Activated naive CD8-positive, alpha-beta T cell treated with anti-CD3 and anti-CD28 coated beads, Interleukin-2, amount 10 ng/mL, durations not matched to agents 7 days and 5 days (primary cell): Measurements from ENCODE around the gene FRY. TPM values are rescaled to one million over a fixed set of nuclear protein-coding genes. Genes with fewer than 3 reads are reported as not detected.

Experiments used
- ATAC-seq: fragments of 150-1000 bp; cut with Tn5 transposase; one replicate; pipeline ENCODE4 v1.10.0; 2021; ENCODE audit warnings: low read depth, moderate library complexity
- POLR2A ChIA-PET: fragments of 350-600 bp; sonication (Branson Sonifier 250); formaldehyde crosslinking; loops from one replicate; lab custom pipeline; 2021; ENCODE audit warnings: antibody characterized with exemption; lab: Charles Lee
- DNase-seq: peaks from one replicate; pipeline ENCODE4 v3.0.0; 2021
- H3K27ac Mint-ChIP-seq: one replicate; pipeline ENCODE4 v1.8.0; 2022; ENCODE audit warnings: mild to moderate bottlenecking, mixed read lengths
- H3K27me3 Mint-ChIP-seq: one replicate; pipeline ENCODE4 v1.8.0; 2022; ENCODE audit warnings: mild to moderate bottlenecking, moderate library complexity, mixed read lengths
- H3K36me3 Mint-ChIP-seq: one replicate; pipeline ENCODE4 v1.8.0; 2021; ENCODE audit warnings: mild to moderate bottlenecking, mixed read lengths
- H3K4me1 Mint-ChIP-seq: one replicate; pipeline ENCODE4 v1.8.0; 2021; ENCODE audit warnings: mixed read lengths
- H3K4me3 Mint-ChIP-seq: one replicate; pipeline ENCODE4 v1.8.0; 2022; ENCODE audit warnings: mild to moderate bottlenecking, moderate library complexity, mixed read lengths
- H3K9me3 Mint-ChIP-seq: one replicate; pipeline ENCODE4 v1.8.0; 2021; ENCODE audit warnings: mixed read lengths
- total RNA-seq, 2 experiments: library from RNA; stranded (reverse); gene quantifications; one replicate each; pipeline ENCODE4 v1.2.3, GENCODE V29; 2021

FRY gene
- total RNA-seq, 2 experiments from 2014 or later = 1.4 to 3.2 TPM

- peaks cover 2% of the 10 kb centered on the region for H3K9me3 Mint-ChIP-seq
Observed at GRCh38 chr13:32038343-32038742, 6.8 kb downstream of the FRY start.

GRCh38 chr13:32039056-32039455 is 7.5 kb downstream of the FRY start:
- Mint-ChIP-seq H3K27me3 (peaks cover 6% of the 10 kb centered on the region), H3K9me3 (peaks cover 2% of the 10 kb centered on the region), H3K4me3 (no peak overlapping the region), H3K4me1 (peaks cover 17% of the 10 kb centered on the region), H3K27ac (no peak overlapping the region), H3K36me3 (peaks cover 4% of the 10 kb centered on the region)
- POLR2A ChIA-PET = no interaction called here
- no peak for ATAC-seq
- no peak for DNase-seq

More at GRCh38 chr13:32038343-32038742, 6.8 kb downstream of the FRY start:
- POLR2A ChIA-PET = no interaction called here
- ATAC-seq (no peak), DNase-seq (no peak)
- Mint-ChIP-seq H3K27ac (no peak overlapping the region), H3K4me1 (peaks cover 20% of the 10 kb centered on the region), H3K27me3 (peaks cover 12% of the 10 kb centered on the region), H3K4me3 (no peak overlapping the region), H3K36me3 (peaks cover 4% of the 10 kb centered on the region)

- Mint-ChIP-seq H3K27ac (no peak overlapping the region), H3K36me3 (peaks cover 4% of the 10 kb centered on the region), H3K4me3 (no peak overlapping the region), H3K9me3 (peaks cover 2% of the 10 kb centered on the region), H3K27me3 (peaks cover 4% of the 10 kb centered on the region), H3K4me1 (peaks cover 17% of the 10 kb centered on the region)
- POLR2A ChIA-PET = no interaction called here
- no peak for ATAC-seq
- DNase-seq = no peak
Observed at GRCh38 chr13:32039528-32039927, 8.0 kb downstream of the FRY start.

- H3K9me3 Mint-ChIP-seq = peaks cover 4% of the 10 kb centered on the region
- peaks cover 18% of the 10 kb centered on the region for H3K4me1 Mint-ChIP-seq
- no peak overlapping the region for H3K27ac Mint-ChIP-seq
- H3K27me3 Mint-ChIP-seq = no peaks in the 10 kb centered on the region
- ATAC-seq (no peak), DNase-seq (no peak)
- H3K36me3 Mint-ChIP-seq = peaks cover 4% of the 10 kb centered on the region
- POLR2A ChIA-PET = no interaction called here
- no peak overlapping the region for H3K4me3 Mint-ChIP-seq
Observed at GRCh38 chr13:32040052-32040642, 8.6 kb downstream of the FRY start.

- Mint-ChIP-seq H3K4me1 (peaks cover 22% of the 10 kb centered on the region), H3K36me3 (peaks cover 4% of the 10 kb centered on the region)
- no peak for ATAC-seq
Observed at GRCh38 chr13:32040689-32041088, 9.1 kb downstream of the FRY start.

GRCh38 chr13:32041429-32041828 is 9.9 kb downstream of the FRY start:
- H3K9me3 Mint-ChIP-seq = peaks cover 6% of the 10 kb centered on the region
- H3K27me3 Mint-ChIP-seq = no peaks in the 10 kb centered on the region
- H3K36me3 Mint-ChIP-seq = peaks cover 4% of the 10 kb centered on the region
- no peak overlapping the region for H3K4me3 Mint-ChIP-seq
- DNase-seq = no peak
- no peak for ATAC-seq
- H3K27ac Mint-ChIP-seq = no peak overlapping the region
- peaks cover 26% of the 10 kb centered on the region for H3K4me1 Mint-ChIP-seq
- POLR2A ChIA-PET = no interaction called here

More at GRCh38 chr13:32040689-32041088, 9.1 kb downstream of the FRY start:
- DNase-seq = no peak
- Mint-ChIP-seq H3K9me3 (peaks cover 6% of the 10 kb centered on the region), H3K27me3 (no peaks in the 10 kb centered on the region), H3K4me3 (no peak overlapping the region), H3K27ac (no peak overlapping the region)
- POLR2A ChIA-PET = no interaction called here

- H3K27me3 Mint-ChIP-seq = no peaks in the 10 kb centered on the region
- no peak overlapping the region for H3K4me3 Mint-ChIP-seq
- H3K4me1 Mint-ChIP-seq = peaks cover 25% of the 10 kb centered on the region
- H3K36me3 Mint-ChIP-seq = peaks cover 4% of the 10 kb centered on the region
- no peak overlapping the region for H3K27ac Mint-ChIP-seq
- DNase-seq = no peak
- peaks cover 6% of the 10 kb centered on the region for H3K9me3 Mint-ChIP-seq
- POLR2A ChIA-PET = no interaction called here
- no peak for ATAC-seq
Observed at GRCh38 chr13:32042551-32042950, 11.0 kb downstream of the FRY start.

GRCh38 chr13:32044446-32044845 is 12.9 kb downstream of the FRY start:
- H3K36me3 Mint-ChIP-seq = peaks cover 9% of the 10 kb centered on the region
- H3K27me3 Mint-ChIP-seq = no peaks in the 10 kb centered on the region
- no peak overlapping the region for H3K4me3 Mint-ChIP-seq
- POLR2A ChIA-PET = no interaction called here
- no peak overlapping the region for H3K27ac Mint-ChIP-seq
- peaks cover 11% of the 10 kb centered on the region for H3K9me3 Mint-ChIP-seq
- DNase-seq = no peak
- peaks cover 31% of the 10 kb centered on the region for H3K4me1 Mint-ChIP-seq
- no peak for ATAC-seq

- Mint-ChIP-seq H3K4me3 (no peak overlapping the region), H3K27me3 (no peaks in the 10 kb centered on the region), H3K36me3 (peaks cover 9% of the 10 kb centered on the region), H3K27ac (peak overlapping the region; percentile 65), H3K4me1 (peaks cover 31% of the 10 kb centered on the region), H3K9me3 (peaks cover 11% of the 10 kb centered on the region)
- ATAC-seq (no peak), DNase-seq (no peak)
- POLR2A ChIA-PET = no interaction called here
Observed at GRCh38 chr13:32045537-32045936, 14.0 kb downstream of the FRY start.

GRCh38 chr13:32045982-32046785 is 14.6 kb downstream of the FRY start:
- Mint-ChIP-seq H3K4me3 (peak overlapping the region; percentile 2), H3K4me1 (peaks cover 31% of the 10 kb centered on the region), H3K27ac (peak overlapping the region; percentile 65), H3K9me3 (peaks cover 11% of the 10 kb centered on the region), H3K27me3 (no peaks in the 10 kb centered on the region), H3K36me3 (peaks cover 9% of the 10 kb centered on the region)
- ATAC-seq (peak; percentile 76), DNase-seq (no peak)
- POLR2A ChIA-PET = no interaction called here

- no peak overlapping the region for H3K4me3 Mint-ChIP-seq
- ATAC-seq = no peak
- peaks cover 30% of the 10 kb centered on the region for H3K4me1 Mint-ChIP-seq
- no peak for DNase-seq
- H3K27ac Mint-ChIP-seq = no peak overlapping the region
- H3K36me3 Mint-ChIP-seq = peaks cover 9% of the 10 kb centered on the region
- POLR2A ChIA-PET = no interaction called here
- H3K9me3 Mint-ChIP-seq = peaks cover 11% of the 10 kb centered on the region
- H3K27me3 Mint-ChIP-seq = no peaks in the 10 kb centered on the region
Observed at GRCh38 chr13:32047088-32047487, 15.5 kb downstream of the FRY start.

GRCh38 chr13:32047793-32048192 is 16.2 kb downstream of the FRY start:
- DNase-seq (no peak), ATAC-seq (no peak)
- Mint-ChIP-seq H3K9me3 (peaks cover 11% of the 10 kb centered on the region), H3K36me3 (peaks cover 7% of the 10 kb centered on the region), H3K27ac (peak overlapping the region; percentile 46), H3K4me3 (no peak overlapping the region), H3K27me3 (no peaks in the 10 kb centered on the region), H3K4me1 (peaks cover 24% of the 10 kb centered on the region)
- POLR2A ChIA-PET = no interaction called here

GRCh38 chr13:32048816-32049215 is 17.2 kb downstream of the FRY start:
- Mint-ChIP-seq H3K4me1 (peaks cover 21% of the 10 kb centered on the region), H3K27me3 (no peaks in the 10 kb centered on the region), H3K9me3 (peaks cover 9% of the 10 kb centered on the region), H3K27ac (no peak overlapping the region), H3K4me3 (no peak overlapping the region), H3K36me3 (peaks cover 5% of the 10 kb centered on the region)
- ATAC-seq = no peak
- DNase-seq = no peak
- POLR2A ChIA-PET = no interaction called here

- H3K4me3 Mint-ChIP-seq = no peak overlapping the region
- peaks cover 13% of the 10 kb centered on the region for H3K4me1 Mint-ChIP-seq
- H3K9me3 Mint-ChIP-seq = peaks cover 5% of the 10 kb centered on the region
- DNase-seq (no peak), ATAC-seq (no peak)
- H3K36me3 Mint-ChIP-seq = peaks cover 5% of the 10 kb centered on the region
- H3K27ac Mint-ChIP-seq = no peak overlapping the region
- H3K27me3 Mint-ChIP-seq = peaks cover 2% of the 10 kb centered on the region
- POLR2A ChIA-PET = no interaction called here
Observed at GRCh38 chr13:32051156-32051555, 19.6 kb downstream of the FRY start.
